Pancreas (tissue), 10 donors: ENCODE results near the gene HIRIP3. TPM values are rescaled to one million over a fixed set of nuclear protein-coding genes. Genes with fewer than 3 reads are reported as not detected.
A peak's percentile ranks its signal among the peaks of the same experiment; 100 is the strongest.

ENCODE experiments used
- ATAC-seq, 4 donors: fragments of 200-7000 bp; cut with Tn5 transposase; one replicate each; pipeline versions ENCODE4 v1.8.0 to v1.9.1; 2020; ENCODE audit warnings: mild to moderate bottlenecking in 4 of 4, moderate library complexity in 4 of 4
- DNase-seq, 6 donors: peaks; one replicate each; pipeline ENCODE4 v3.0.0-alpha.2; 2020
- FAIRE-seq: peaks from 2 replicates; lab custom pipeline; 2012; peaks lifted over from hg19 to GRCh38; lab: Jason Lieb, UNC
- H3K27ac ChIP-seq, 4 donors: fragments of 200-600 bp; sonication (generic); 1 replicate in 3 of 4; 2 replicates in 1 of 4; pipeline versions ENCODE4 v1.5.0 to v1.8.0; 2020
- H3K27me3 ChIP-seq, 4 donors: fragments of 200-600 bp; one replicate each; pipeline ENCODE4 v1.8.0; 2021
- H3K36me3 ChIP-seq, 3 donors: fragments of 200-600 bp; sonication (generic) in 1 of 3; one replicate each; pipeline versions ENCODE4 v1.5.0 to v1.8.0; 2020 to 2021
- H3K4me1 ChIP-seq, 3 donors: fragments of 200-600 bp; one replicate each; pipeline ENCODE4 v1.8.0; 2021
- H3K4me3 ChIP-seq, 4 donors: fragments of 200-600 bp; sonication (generic) in 2 of 4; one replicate each; pipeline versions ENCODE4 v1.5.0 to v1.8.0; 2020 to 2021
- H3K9me3 ChIP-seq, 4 donors: fragments of 200-600 bp; one replicate each; pipeline ENCODE4 v1.8.0; 2021
- CTCF ChIP-seq, 4 donors: fragments of 200-600 bp; sonication (generic) in 3 of 4; IDR thresholded peaks; one replicate each; pipeline versions ENCODE4 v1.5.0 to v1.8.0; 2021; ENCODE audit warnings: antibody characterized with exemption in 4 of 4
- WGBS, 2 donors: extraction: QIAGEN DNeasy Blood & Tissue Kit; methylation state at CpG; one replicate each; pipeline ENCODE4 v1.1.7; 2013; 5-methylcytosine and 5-hydroxymethylcytosine counted together
- intact Hi-C, 3 donors: fragments of 100-400 bp; cut with DNase I; formaldehyde crosslinking; loops; one replicate each; pipeline versions ENCODE4 v1.11.1 to v1.14.2; 2022
- polyA plus RNA-seq, 2 donors: library from polyadenylated mRNA; stranded (reverse); fragments of 200-250 nt; gene quantifications; one replicate each; pipeline ENCODE4 v1.2.3, GENCODE V29; 2013
- total RNA-seq, 6 donors: library from RNA; stranded (reverse); fragmentation: NEBNext Ultra II Directional in 4 of 6; extraction: Animal tissue kit (Norgen Biotek cat#: 25700) in 4 of 6; gene quantifications; one replicate each; pipeline versions ENCODE4 v1.2.1 to v1.2.4, GENCODE V29; 2021 to 2023
- donor health status: healthy with polysubstance abuse.
- donor health status: DM: no; HTN: no; CAD: no; lungs with moderate emphysema.
- donor health status: DM: no; HTN: no; CAD: no.
- donor health status: control.
- donor health status: control.
- donor health status: Bipolar disorder and iron deficiency.
- donor health status: DM: yes; HTN: yes; CAD: no.
- donor health status: DM: no; HTN: no; CAD: no.
- donor health status: DM: no; HTN: no; CAD: no.
- donor health status: DM: yes; HTN: yes; CAD: no.

The HIRIP3 gene
- total and polyA plus RNA-seq, 8 donors, result 4.4 to 16.8 (median 7.3) TPM

- DNase-seq (no peak), FAIRE-seq (no peak), ATAC-seq (peak in 3 of 4 donors; percentile 30 to 69 (median 53))
- H3K9me3 ChIP-seq, result no peaks in the 10 kb centered on the region
- no peak for TF ChIP-seq CTCF (IDR thresholded peaks at IDR 0.05)
- H3K36me3 ChIP-seq, result no peaks in the 10 kb centered on the region
- peaks cover 0 to 18% (median 1%) of the 10 kb centered on the region in 4 donors for H3K27me3 ChIP-seq
- H3K4me3 ChIP-seq, result no peak overlapping the region
- H3K27ac ChIP-seq, result no peak overlapping the region
- intact Hi-C loops, result no loop called here
- 18 to 23% methylated on average over 18 of the region's 18 CpGs for WGBS, 2 donors
- H3K4me1 ChIP-seq, result peaks cover 0 to 5% (median 0%) of the 10 kb centered on the region in 3 donors
These were observed 33.1 kb upstream of the HIRIP3 start for GRCh38 chr16:30028438-30029076.

- WGBS, 2 donors, result 45 to 48% methylated on average over 13 of the region's 13 CpGs
- TF ChIP-seq CTCF (IDR thresholded peaks at IDR 0.05), result no peak
- ATAC-seq (no peak), FAIRE-seq (no peak), DNase-seq (no peak)
- Histone ChIP-seq H3K27me3 (peaks cover 0 to 11% (median 0%) of the 10 kb centered on the region in 4 donors), H3K4me3 (no peak overlapping the region), H3K27ac (no peak overlapping the region), H3K36me3 (no peaks in the 10 kb centered on the region), H3K4me1 (peaks cover 0 to 5% (median 0%) of the 10 kb centered on the region in 3 donors), H3K9me3 (no peaks in the 10 kb centered on the region)
- intact Hi-C loops, result no loop called here
These were observed 32.4 kb upstream of the HIRIP3 start for GRCh38 chr16:30027588-30028437.

GRCh38 chr16:30026449-30026848, 31.0 kb upstream of the HIRIP3 start:
- no peaks in the 10 kb centered on the region for H3K36me3 ChIP-seq
- no peaks in the 10 kb centered on the region for H3K9me3 ChIP-seq
- intact Hi-C loops, result no loop called here
- H3K27ac ChIP-seq, result no peak overlapping the region
- ATAC-seq (no peak), DNase-seq (peak in 1 of 6 donors; percentile 61), FAIRE-seq (no peak)
- TF ChIP-seq CTCF (IDR thresholded peaks at IDR 0.05), result no peak
- 69 to 81% methylated on average over 18 of the region's 18 CpGs for WGBS, 2 donors
- H3K27me3 ChIP-seq, result peaks cover 0 to under 1% (median 0%) of the 10 kb centered on the region in 4 donors
- H3K4me1 ChIP-seq, result peaks cover 0 to 5% (median 0%) of the 10 kb centered on the region in 3 donors
- no peak overlapping the region for H3K4me3 ChIP-seq

GRCh38 chr16:30025574-30025973, 30.2 kb upstream of the HIRIP3 start:
- no peak overlapping the region for H3K27ac ChIP-seq
- FAIRE-seq (no peak), DNase-seq (no peak), ATAC-seq (no peak)
- H3K4me1 ChIP-seq, result no peaks in the 10 kb centered on the region
- WGBS, 2 donors, result 33 to 46% methylated on average over 7 of the region's 7 CpGs
- H3K27me3 ChIP-seq, result no peaks in the 10 kb centered on the region
- no peaks in the 10 kb centered on the region for H3K36me3 ChIP-seq
- no peaks in the 10 kb centered on the region for H3K9me3 ChIP-seq
- no peak overlapping the region for H3K4me3 ChIP-seq
- no peak for TF ChIP-seq CTCF (IDR thresholded peaks at IDR 0.05)
- intact Hi-C loops, result no loop called here
